Measurements from ENCODE around the gene SELPLG. TPM values are rescaled to one million over a fixed set of nuclear protein-coding genes. Genes with fewer than 3 reads are reported as not detected.

SELPLG gene
- total RNA-seq, 1 donor from 2014 or later, result not detected

- no peaks in the 10 kb centered on the region for H3K9me3 Mint-ChIP-seq
- Histone ChIP-seq H3K27ac (no peak overlapping the region), H3F3A (ENCODE audit: low read depth) (no peaks in the 10 kb centered on the region), H2AFZ (replicated peaks) (peak overlapping the region; percentile 64), H4K20me1 (ENCODE audit: low read depth) (no peaks in the 10 kb centered on the region), H3K36me3 (no peaks in the 10 kb centered on the region), H3K27me3 (no peaks in the 10 kb centered on the region), H3K4me2 (no peak overlapping the region), H3K9me3 (ENCODE audit: low read depth) (no peaks in the 10 kb centered on the region), H3K4me1 (peaks cover 8% of the 10 kb centered on the region), H3K79me2 (ENCODE audit: low read depth) (no peaks in the 10 kb centered on the region), H3K4me3 (no peak overlapping the region), H3K9ac (no peak overlapping the region)
- no peak overlapping the region for H3K27ac Mint-ChIP-seq
- no peak overlapping the region for H3K4me3 Mint-ChIP-seq
- DNase-seq (ENCODE audit: low spot score), result peak; percentile 95
- TF ChIP-seq, protein P1, sequence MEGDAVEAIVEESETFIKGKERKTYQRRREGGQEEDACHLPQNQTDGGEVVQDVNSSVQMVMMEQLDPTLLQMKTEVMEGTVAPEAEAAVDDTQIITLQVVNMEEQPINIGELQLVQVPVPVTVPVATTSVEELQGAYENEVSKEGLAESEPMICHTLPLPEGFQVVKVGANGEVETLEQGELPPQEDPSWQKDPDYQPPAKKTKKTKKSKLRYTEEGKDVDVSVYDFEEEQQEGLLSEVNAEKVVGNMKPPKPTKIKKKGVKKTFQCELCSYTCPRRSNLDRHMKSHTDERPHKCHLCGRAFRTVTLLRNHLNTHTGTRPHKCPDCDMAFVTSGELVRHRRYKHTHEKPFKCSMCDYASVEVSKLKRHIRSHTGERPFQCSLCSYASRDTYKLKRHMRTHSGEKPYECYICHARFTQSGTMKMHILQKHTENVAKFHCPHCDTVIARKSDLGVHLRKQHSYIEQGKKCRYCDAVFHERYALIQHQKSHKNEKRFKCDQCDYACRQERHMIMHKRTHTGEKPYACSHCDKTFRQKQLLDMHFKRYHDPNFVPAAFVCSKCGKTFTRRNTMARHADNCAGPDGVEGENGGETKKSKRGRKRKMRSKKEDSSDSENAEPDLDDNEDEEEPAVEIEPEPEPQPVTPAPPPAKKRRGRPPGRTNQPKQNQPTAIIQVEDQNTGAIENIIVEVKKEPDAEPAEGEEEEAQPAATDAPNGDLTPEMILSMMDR (IDR thresholded peaks at IDR 0.05), result peak; percentile 100
- no peak for TF ChIP-seq EZH2 (IDR thresholded peaks at IDR 0.05)
- H3K4me1 Mint-ChIP-seq, result peaks cover 25% of the 10 kb centered on the region
- H3K36me3 Mint-ChIP-seq, result no peaks in the 10 kb centered on the region
- H3K27me3 Mint-ChIP-seq (ENCODE audit: insufficient read depth, low read depth), result peaks cover 17% of the 10 kb centered on the region
Observed at GRCh38 chr12:108618079-108618952, 15.4 kb downstream of the SELPLG start.

DNA sequence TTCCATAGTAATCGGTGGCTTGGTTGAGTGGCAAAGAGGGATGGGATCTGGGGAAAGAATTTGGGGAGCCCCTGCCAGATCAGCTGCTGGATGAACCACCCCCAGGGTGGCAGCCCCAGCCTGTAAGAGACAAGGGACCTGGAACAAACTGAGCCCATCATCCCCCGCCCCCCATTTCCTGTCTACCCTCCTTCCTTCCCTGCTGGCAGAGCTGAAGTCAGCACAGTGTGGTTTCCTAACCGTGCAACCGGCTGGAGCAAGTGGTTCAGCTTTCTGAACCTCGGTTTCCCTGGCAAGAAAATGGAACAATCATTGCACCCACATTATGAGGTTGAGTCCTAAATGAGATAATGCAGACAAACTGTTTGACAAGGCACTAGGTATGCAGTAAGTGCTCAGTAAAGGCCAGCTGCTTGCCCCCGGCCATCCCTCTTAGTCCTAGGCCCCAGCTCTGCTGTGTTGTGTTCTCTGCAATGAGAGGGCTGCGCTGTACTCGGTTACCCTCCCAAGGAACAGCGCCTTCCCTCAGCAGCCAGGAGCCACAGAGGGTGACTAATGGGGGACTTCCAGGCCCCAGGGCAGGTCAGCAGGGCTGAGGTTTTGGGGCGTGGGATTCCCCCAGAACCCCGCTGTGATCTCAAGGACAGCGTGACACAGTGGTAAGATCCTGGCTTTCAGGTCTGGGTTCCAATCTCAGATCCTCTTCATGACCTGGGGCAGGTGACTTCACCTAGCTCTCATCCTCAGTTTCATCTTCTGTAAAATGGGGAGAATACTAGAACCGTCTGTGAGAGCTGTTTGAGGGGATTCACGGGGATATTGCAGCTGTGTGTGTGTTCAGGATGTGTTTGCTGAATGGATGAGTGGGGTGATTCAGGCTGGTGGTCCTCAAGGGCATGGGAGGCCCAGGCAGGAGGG lies 16.5 kb downstream of the SELPLG start:
- no peaks in the 10 kb centered on the region for H3K9me3 ChIP-seq (ENCODE audit: low read depth)
- Mint-ChIP-seq H3K4me1 (peaks cover 23% of the 10 kb centered on the region), H3K36me3 (no peaks in the 10 kb centered on the region), H3K27me3 (ENCODE audit: insufficient read depth, low read depth) (peaks cover 18% of the 10 kb centered on the region), H3K9me3 (no peaks in the 10 kb centered on the region), H3K27ac (no peak overlapping the region), H3K4me3 (peak overlapping the region; percentile 19)
- TF ChIP-seq, protein P1 (IDR thresholded peaks at IDR 0.05), result no peak
- no peak for TF ChIP-seq EZH2 (IDR thresholded peaks at IDR 0.05)
- no peak for TF ChIP-seq EZH2phosphoT487 (IDR thresholded peaks at IDR 0.05)
- no peaks in the 10 kb centered on the region for H3F3A ChIP-seq (ENCODE audit: low read depth)
- H3K36me3 ChIP-seq, result no peaks in the 10 kb centered on the region
- no peak overlapping the region for H2AFZ ChIP-seq (replicated peaks)
- DNase-seq (ENCODE audit: low spot score), result no peak
- no peak overlapping the region for H3K4me3 ChIP-seq
- H3K79me2 ChIP-seq (ENCODE audit: low read depth), result no peaks in the 10 kb centered on the region
- H3K27me3 ChIP-seq, result no peaks in the 10 kb centered on the region
- no peak overlapping the region for H3K9ac ChIP-seq
- H4K20me1 ChIP-seq (ENCODE audit: low read depth), result no peaks in the 10 kb centered on the region
- no peak overlapping the region for H3K4me2 ChIP-seq
- no peak overlapping the region for H3K27ac ChIP-seq
- peaks cover 4% of the 10 kb centered on the region for H3K4me1 ChIP-seq

DNA sequence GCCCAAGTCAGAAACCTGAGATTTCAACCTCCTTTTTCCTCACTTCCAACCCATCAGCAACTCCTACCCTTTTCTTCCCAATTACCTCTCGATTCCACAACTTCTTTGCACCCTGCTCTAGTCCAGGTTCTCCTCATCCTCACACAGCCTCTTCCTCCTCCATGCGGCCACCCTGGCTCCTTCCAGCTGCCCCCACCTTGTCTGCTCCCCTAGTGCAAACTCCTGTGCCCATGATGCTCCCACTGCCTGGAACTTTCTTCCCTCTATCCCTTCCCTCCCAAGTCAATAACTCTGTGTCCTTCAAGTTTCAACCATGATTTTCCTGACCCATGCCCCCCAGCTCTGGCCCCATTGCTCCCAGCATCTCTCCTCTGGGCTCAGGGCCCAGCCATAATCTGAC lies 17.3 kb downstream of the SELPLG start:
- Histone ChIP-seq H4K20me1 (ENCODE audit: low read depth) (no peaks in the 10 kb centered on the region), H3K9me3 (ENCODE audit: low read depth) (no peaks in the 10 kb centered on the region), H3K4me1 (peaks cover 3% of the 10 kb centered on the region), H3K79me2 (ENCODE audit: low read depth) (no peaks in the 10 kb centered on the region), H3K4me3 (no peak overlapping the region), H3K4me2 (no peak overlapping the region), H3K27me3 (no peaks in the 10 kb centered on the region), H3K9ac (no peak overlapping the region), H3K27ac (no peak overlapping the region), H3K36me3 (no peaks in the 10 kb centered on the region), H2AFZ (replicated peaks) (no peak overlapping the region), H3F3A (ENCODE audit: low read depth) (no peaks in the 10 kb centered on the region)
- Mint-ChIP-seq H3K4me3 (no peak overlapping the region), H3K36me3 (no peaks in the 10 kb centered on the region), H3K4me1 (peaks cover 18% of the 10 kb centered on the region), H3K27ac (no peak overlapping the region), H3K9me3 (no peaks in the 10 kb centered on the region), H3K27me3 (ENCODE audit: insufficient read depth, low read depth) (peaks cover 22% of the 10 kb centered on the region)
- TF ChIP-seq, protein P1 (IDR thresholded peaks at IDR 0.05), result no peak
- TF ChIP-seq EZH2phosphoT487 (IDR thresholded peaks at IDR 0.05) (no peak), EZH2 (IDR thresholded peaks at IDR 0.05) (no peak)
- DNase-seq (ENCODE audit: low spot score), result no peak

Data from neural progenitor cell (in vitro differentiated cells).